ENCODE measurements around the gene IFT122.
"Not testable (repeated sequence)": the region's sequence is repeated elsewhere in the genome, so short reads cannot be mapped to it uniquely, and the experiment has no call there.

IFT122 gene

GRCh38 chr3:129495006-129495639 is 55.1 kb downstream of the IFT122 start:
- not testable (repeated sequence) for DNase-seq (ENCODE audit: low spot score)

- DNase-seq (ENCODE audit: low spot score), result not testable (repeated sequence)
These were observed 57.9 kb downstream of the IFT122 start for GRCh38 chr3:129497876-129498275.

GRCh38 chr3:129498603-129499488 is 58.8 kb downstream of the IFT122 start:
- not testable (repeated sequence) for DNase-seq (ENCODE audit: low spot score)

GRCh38 chr3:129499604-129500333 is 59.7 kb downstream of the IFT122 start:
- DNase-seq (ENCODE audit: low spot score), result not testable (repeated sequence)

GRCh38 chr3:129500334-129500658 is 60.3 kb downstream of the IFT122 start:
- DNase-seq (ENCODE audit: low spot score), result no peak

- DNase-seq (ENCODE audit: low spot score), result no peak
These were observed 61.6 kb downstream of the IFT122 start for GRCh38 chr3:129501630-129502029.

- no peak for DNase-seq (ENCODE audit: low spot score)
These were observed 62.8 kb downstream of the IFT122 start for GRCh38 chr3:129502641-129503408.

- no peak for DNase-seq (ENCODE audit: low spot score)
These were observed 63.7 kb downstream of the IFT122 start for GRCh38 chr3:129503471-129504291.

GRCh38 chr3:129504471-129505100 is 64.6 kb downstream of the IFT122 start:
- DNase-seq (ENCODE audit: low spot score), result no peak

GRCh38 chr3:129505341-129505740 is 65.3 kb downstream of the IFT122 start:
- DNase-seq (ENCODE audit: low spot score), result no peak

- no peak for DNase-seq (ENCODE audit: low spot score)
These were observed 66.3 kb downstream of the IFT122 start for GRCh38 chr3:129506231-129506742.

- no peak for DNase-seq (ENCODE audit: low spot score)
These were observed 67.3 kb downstream of the IFT122 start for GRCh38 chr3:129507181-129507831.

- DNase-seq (ENCODE audit: low spot score), result no peak
These were observed 72.6 kb downstream of the IFT122 start for GRCh38 chr3:129512595-129512994.

- DNase-seq (ENCODE audit: low spot score), result no peak
These were observed 73.7 kb downstream of the IFT122 start for GRCh38 chr3:129513705-129514104.

GRCh38 chr3:129514110-129514509 is 74.1 kb downstream of the IFT122 start:
- no peak for DNase-seq (ENCODE audit: low spot score)

- no peak for DNase-seq (ENCODE audit: low spot score)
These were observed 74.5 kb downstream of the IFT122 start for GRCh38 chr3:129514563-129514962.

- not testable (repeated sequence) for DNase-seq (ENCODE audit: low spot score)
These were observed 75.2 kb downstream of the IFT122 start for GRCh38 chr3:129515108-129515820.

GRCh38 chr3:129515821-129516432 is 75.9 kb downstream of the IFT122 start:
- DNase-seq (ENCODE audit: low spot score), result not testable (repeated sequence)

GRCh38 chr3:129517516-129517915 is 77.5 kb downstream of the IFT122 start:
- no peak for DNase-seq (ENCODE audit: low spot score)

All from AG08395 (cell line).